Naive B cell (primary cell): ENCODE results near the gene NPAS3. TPM values are rescaled to one million over a fixed set of nuclear protein-coding genes. Genes with fewer than 3 reads are reported as not detected.

Experiments used
- ATAC-seq, 2 donors: fragments of 150-1000 bp; cut with Tn5 transposase; 2 replicates each; pipeline ENCODE4 v1.10.0; 2021; ENCODE audit warnings: low read depth in 2 of 2, mild to moderate bottlenecking in 2 of 2, moderate library complexity in 2 of 2
- DNase-seq: peaks from one replicate; pipeline ENCODE4 v3.0.0; 2022
- H3K27ac Mint-ChIP-seq, 6 donors: one replicate each; pipeline ENCODE4 v1.8.0; 2020 to 2022; ENCODE audit warnings: mild to moderate bottlenecking in 6 of 6, mixed read lengths in 6 of 6, moderate library complexity in 5 of 6, inconsistent platforms in 2 of 6
- H3K27me3 Mint-ChIP-seq, 3 donors: one replicate each; pipeline ENCODE4 v1.8.0; 2021 to 2022; ENCODE audit warnings: mixed read lengths in 3 of 3, mild to moderate bottlenecking in 1 of 3
- H3K36me3 Mint-ChIP-seq, 2 donors: one replicate each; pipeline ENCODE4 v1.8.0; 2020 to 2022; ENCODE audit warnings: mixed read lengths in 2 of 2, inconsistent platforms in 1 of 2, mild to moderate bottlenecking in 1 of 2
- H3K4me1 Mint-ChIP-seq, 3 donors: one replicate each; pipeline ENCODE4 v1.8.0; 2020 to 2022; ENCODE audit warnings: mixed read lengths in 3 of 3, inconsistent platforms in 1 of 3, mild to moderate bottlenecking in 1 of 3, moderate library complexity in 1 of 3
- H3K4me3 Mint-ChIP-seq, 8 donors: one replicate each; pipeline ENCODE4 v1.8.0; 2020 to 2022; ENCODE audit warnings: mild to moderate bottlenecking in 8 of 8, mixed read lengths in 8 of 8, moderate library complexity in 8 of 8, inconsistent platforms in 2 of 8
- H3K9me3 Mint-ChIP-seq, 7 donors: one replicate each; pipeline ENCODE4 v1.8.0; 2020 to 2022; ENCODE audit warnings: mixed read lengths in 7 of 7, mild to moderate bottlenecking in 5 of 7, inconsistent platforms in 2 of 7, moderate library complexity in 1 of 7
- polyA plus RNA-seq, 6 donors: library from polyadenylated mRNA; unstranded; fragments of 300-500 nt; fragmentation: Illumina TruSeq; gene quantifications; one replicate each; pipeline ENCODE4 v1.2.3, GENCODE V29; 2021; ENCODE audit warnings: low read depth in 6 of 6

NPAS3 gene
- polyA plus RNA-seq, 6 donors from 2014 or later, result not detected

DNA sequence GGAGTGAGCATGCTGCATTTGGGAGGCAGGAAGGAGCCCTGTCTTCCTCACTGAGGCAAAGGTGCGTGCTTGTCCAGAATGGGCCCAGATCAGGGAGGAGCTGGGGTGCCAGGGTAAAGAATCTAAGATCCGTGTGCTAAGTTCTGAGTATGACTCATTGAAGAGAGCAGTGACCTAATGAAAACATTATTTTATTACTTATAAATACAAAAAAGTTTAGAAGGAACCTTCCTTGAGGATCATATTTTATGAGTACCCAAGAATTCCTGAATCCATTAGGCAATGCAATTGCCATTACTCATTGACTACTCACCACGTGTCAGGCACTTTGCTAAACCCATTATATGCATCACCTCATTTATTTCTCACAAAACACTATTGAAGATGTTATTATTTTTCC, 747.5 kb downstream of the NPAS3 start:
- no peak for DNase-seq
- H3K4me1 Mint-ChIP-seq, result no peaks in the 10 kb centered on the region
- H3K4me3 Mint-ChIP-seq, result no peak overlapping the region
- no peak for ATAC-seq
- H3K27ac Mint-ChIP-seq, result no peak overlapping the region
- no peaks in the 10 kb centered on the region for H3K36me3 Mint-ChIP-seq
- H3K27me3 Mint-ChIP-seq, result no peaks in the 10 kb centered on the region
- no peaks in the 10 kb centered on the region for H3K9me3 Mint-ChIP-seq

- H3K9me3 Mint-ChIP-seq, result no peaks in the 10 kb centered on the region
- H3K4me1 Mint-ChIP-seq, result no peaks in the 10 kb centered on the region
- no peak overlapping the region for H3K4me3 Mint-ChIP-seq
- no peak overlapping the region for H3K27ac Mint-ChIP-seq
- no peak for DNase-seq
- ATAC-seq, result no peak
- H3K36me3 Mint-ChIP-seq, result no peaks in the 10 kb centered on the region
- no peaks in the 10 kb centered on the region for H3K27me3 Mint-ChIP-seq
Observed at GRCh38 chr14:33686856-33687255, 748.2 kb downstream of the NPAS3 start.

DNA sequence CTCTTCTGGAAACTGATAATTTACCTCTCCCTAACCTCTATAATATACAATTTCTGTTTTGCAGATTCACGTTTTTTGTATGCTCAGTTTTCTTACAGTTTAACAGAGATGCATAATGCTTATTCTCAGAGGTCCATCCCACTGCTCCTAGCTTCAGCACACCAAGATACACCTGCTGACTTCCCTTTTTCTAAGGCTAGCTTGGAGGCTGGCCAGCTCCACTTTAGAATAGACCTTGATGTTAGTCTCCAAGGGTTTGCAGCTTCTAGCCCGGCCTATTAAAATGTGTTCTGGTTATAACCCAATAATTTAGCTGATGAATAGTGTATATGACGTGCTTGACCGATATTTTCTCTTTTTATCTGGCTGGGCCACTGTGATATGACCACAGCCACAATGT, 751.0 kb downstream of the NPAS3 start:
- H3K27ac Mint-ChIP-seq, result no peak overlapping the region
- DNase-seq (no peak), ATAC-seq (no peak)
- H3K9me3 Mint-ChIP-seq, result peaks cover 0 to 2% (median 0%) of the 10 kb centered on the region in 7 donors
- peaks cover 0 to 4% (median 0%) of the 10 kb centered on the region in 3 donors for H3K27me3 Mint-ChIP-seq
- H3K36me3 Mint-ChIP-seq, result no peaks in the 10 kb centered on the region
- no peaks in the 10 kb centered on the region for H3K4me1 Mint-ChIP-seq
- no peak overlapping the region for H3K4me3 Mint-ChIP-seq

DNA sequence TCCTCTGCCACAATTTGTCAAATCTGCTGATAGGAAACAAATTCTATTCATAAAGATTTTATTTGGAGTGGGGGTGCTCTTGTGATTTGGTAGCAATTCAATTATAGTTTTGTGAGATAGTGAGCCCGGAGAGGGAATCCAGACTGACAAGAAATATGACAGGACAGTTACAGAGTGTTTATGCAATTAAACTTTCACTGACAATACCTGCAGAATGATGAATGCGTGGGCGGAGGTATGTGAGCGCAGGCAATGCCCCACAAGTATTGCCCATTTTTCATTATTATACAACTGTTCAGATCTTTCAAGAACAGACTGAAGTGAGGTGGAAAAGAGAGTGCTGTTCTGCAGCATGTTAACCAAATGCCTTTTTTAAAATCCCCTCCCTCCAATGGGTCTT, 753.2 kb downstream of the NPAS3 start:
- no peaks in the 10 kb centered on the region for H3K36me3 Mint-ChIP-seq
- DNase-seq, result no peak
- peaks cover 0 to 4% (median 0%) of the 10 kb centered on the region in 3 donors for H3K27me3 Mint-ChIP-seq
- H3K4me1 Mint-ChIP-seq, result no peaks in the 10 kb centered on the region
- no peak overlapping the region for H3K27ac Mint-ChIP-seq
- peaks cover 0 to 2% (median 0%) of the 10 kb centered on the region in 7 donors for H3K9me3 Mint-ChIP-seq
- H3K4me3 Mint-ChIP-seq, result no peak overlapping the region
- ATAC-seq, result no peak

DNA sequence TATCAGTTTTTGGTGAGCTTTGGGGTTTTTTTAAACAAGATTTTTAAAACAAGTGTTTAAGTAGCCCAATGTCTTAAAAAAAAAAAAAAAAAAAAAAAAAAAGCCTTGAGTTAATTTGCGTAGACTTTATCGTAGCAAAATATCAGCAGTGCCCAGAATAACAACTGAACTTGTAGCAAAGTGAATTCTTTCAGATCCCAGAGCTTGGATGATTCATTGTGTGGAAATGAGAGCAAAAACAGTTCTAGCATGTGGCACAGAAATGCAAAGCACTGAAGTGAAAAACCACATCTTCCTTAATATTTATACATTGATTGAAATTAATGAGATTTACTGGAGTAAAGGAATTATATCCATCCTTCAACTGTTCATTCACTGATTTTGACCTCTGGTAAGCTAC, 754.1 kb downstream of the NPAS3 start:
- no peaks in the 10 kb centered on the region for H3K36me3 Mint-ChIP-seq
- H3K4me3 Mint-ChIP-seq, result no peak overlapping the region
- ATAC-seq (no peak), DNase-seq (no peak)
- no peak overlapping the region for H3K27ac Mint-ChIP-seq
- no peaks in the 10 kb centered on the region for H3K4me1 Mint-ChIP-seq
- H3K9me3 Mint-ChIP-seq, result peaks cover 0 to 4% (median 0%) of the 10 kb centered on the region in 7 donors
- H3K27me3 Mint-ChIP-seq, result peaks cover 0 to 8% (median 0%) of the 10 kb centered on the region in 3 donors

- Mint-ChIP-seq H3K4me1 (no peaks in the 10 kb centered on the region), H3K27ac (no peak overlapping the region), H3K4me3 (no peak overlapping the region), H3K9me3 (peaks cover 0 to 6% (median 0%) of the 10 kb centered on the region in 7 donors), H3K27me3 (peaks cover 0 to 9% (median 0%) of the 10 kb centered on the region in 3 donors), H3K36me3 (no peaks in the 10 kb centered on the region)
- no peak for ATAC-seq
- no peak for DNase-seq
Observed at GRCh38 chr14:33693237-33693636, 754.6 kb downstream of the NPAS3 start.

DNA sequence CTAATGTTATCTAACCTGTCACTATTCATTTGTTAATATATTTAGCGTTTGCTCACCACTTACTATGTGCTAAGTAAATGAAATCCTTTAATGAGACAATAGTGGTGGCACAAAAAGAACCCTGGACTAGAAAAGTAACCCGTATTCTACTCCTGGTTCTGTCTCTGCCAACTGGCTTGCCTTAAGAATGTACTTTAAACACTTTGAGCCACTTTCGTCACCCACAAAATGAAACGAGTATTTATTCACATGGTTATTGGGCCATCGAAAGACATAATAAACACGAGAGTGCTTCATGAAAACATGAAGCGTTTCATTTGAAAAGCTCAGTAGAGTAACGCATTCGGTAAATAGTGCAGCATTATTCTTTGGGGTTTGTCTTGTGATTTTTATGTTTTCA, 757.5 kb downstream of the NPAS3 start:
- Mint-ChIP-seq H3K9me3 (peaks cover 0 to 6% (median 0%) of the 10 kb centered on the region in 7 donors), H3K36me3 (no peaks in the 10 kb centered on the region), H3K4me1 (no peaks in the 10 kb centered on the region), H3K27me3 (peaks cover 0 to 13% (median 0%) of the 10 kb centered on the region in 3 donors), H3K27ac (no peak overlapping the region), H3K4me3 (no peak overlapping the region)
- DNase-seq (no peak), ATAC-seq (no peak)

GRCh38 chr14:33699300-33699983, 760.8 kb downstream of the NPAS3 start:
- Mint-ChIP-seq H3K4me3 (no peak overlapping the region), H3K9me3 (peaks cover 0 to 6% (median 0%) of the 10 kb centered on the region in 7 donors), H3K27me3 (peaks cover 0 to 9% (median 4%) of the 10 kb centered on the region in 3 donors), H3K36me3 (no peaks in the 10 kb centered on the region), H3K4me1 (no peaks in the 10 kb centered on the region), H3K27ac (no peak overlapping the region)
- DNase-seq, result no peak
- ATAC-seq, result no peak

DNA sequence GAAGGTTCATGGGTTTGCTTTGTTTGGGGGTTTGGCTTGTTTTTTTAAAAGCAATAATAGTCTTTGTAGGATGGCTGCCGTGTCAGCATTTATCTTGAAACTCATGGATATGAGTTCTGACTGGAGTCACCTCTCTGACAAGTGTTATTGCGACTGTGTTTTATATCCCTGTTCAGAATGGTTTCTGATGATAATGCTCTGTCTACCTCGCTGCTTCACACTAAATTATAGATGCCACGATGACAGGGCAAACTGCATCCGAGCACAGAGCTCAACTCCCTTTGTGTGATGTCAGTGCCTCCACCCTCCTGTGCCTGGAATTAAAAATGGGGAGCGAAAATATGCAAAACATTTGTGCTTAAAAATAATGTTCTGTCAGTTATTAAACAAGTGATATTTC, 761.4 kb downstream of the NPAS3 start:
- H3K4me3 Mint-ChIP-seq, result no peak overlapping the region

GRCh38 chr14:33702293-33702692, 763.6 kb downstream of the NPAS3 start:
- no peak for ATAC-seq
- H3K4me3 Mint-ChIP-seq, result no peak overlapping the region
- no peak for DNase-seq
- H3K27me3 Mint-ChIP-seq, result peaks cover 0 to 9% (median 4%) of the 10 kb centered on the region in 3 donors
- H3K9me3 Mint-ChIP-seq, result peaks cover 0 to 6% (median 0%) of the 10 kb centered on the region in 7 donors
- H3K27ac Mint-ChIP-seq, result no peak overlapping the region
- H3K36me3 Mint-ChIP-seq, result no peaks in the 10 kb centered on the region
- no peaks in the 10 kb centered on the region for H3K4me1 Mint-ChIP-seq

More for the DNA sequence above, 761.4 kb downstream of the NPAS3 start:
- Mint-ChIP-seq H3K4me1 (no peaks in the 10 kb centered on the region), H3K27ac (no peak overlapping the region), H3K36me3 (no peaks in the 10 kb centered on the region), H3K9me3 (peaks cover 0 to 6% (median 0%) of the 10 kb centered on the region in 7 donors), H3K27me3 (peaks cover 0 to 9% (median 4%) of the 10 kb centered on the region in 3 donors)
- ATAC-seq (no peak), DNase-seq (no peak)

DNA sequence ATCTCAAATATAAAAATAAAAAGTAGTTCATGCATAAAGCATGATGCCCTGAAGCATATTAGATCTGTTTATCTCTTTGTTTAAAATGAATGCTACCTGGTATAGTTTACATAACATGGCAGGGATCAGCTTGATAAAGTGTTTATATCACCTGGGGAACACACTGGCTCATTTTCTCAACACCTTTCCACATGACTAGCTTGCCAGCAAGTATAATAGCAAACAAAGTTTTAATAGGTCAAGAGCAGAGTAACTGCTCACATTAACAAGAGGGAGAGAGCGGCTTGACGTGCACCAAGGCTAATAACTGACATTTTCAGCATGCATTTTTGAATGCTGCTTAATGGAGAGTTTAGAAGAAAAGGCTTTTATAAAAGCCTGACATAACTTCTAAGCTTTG, 765.8 kb downstream of the NPAS3 start:
- H3K9me3 Mint-ChIP-seq, result peaks cover 0 to 4% (median 0%) of the 10 kb centered on the region in 7 donors
- no peaks in the 10 kb centered on the region for H3K4me1 Mint-ChIP-seq
- H3K27ac Mint-ChIP-seq, result no peak overlapping the region
- H3K36me3 Mint-ChIP-seq, result no peaks in the 10 kb centered on the region
- ATAC-seq (no peak), DNase-seq (no peak)
- H3K4me3 Mint-ChIP-seq, result no peak overlapping the region
- peaks cover 0 to 4% (median 4%) of the 10 kb centered on the region in 3 donors for H3K27me3 Mint-ChIP-seq

DNA sequence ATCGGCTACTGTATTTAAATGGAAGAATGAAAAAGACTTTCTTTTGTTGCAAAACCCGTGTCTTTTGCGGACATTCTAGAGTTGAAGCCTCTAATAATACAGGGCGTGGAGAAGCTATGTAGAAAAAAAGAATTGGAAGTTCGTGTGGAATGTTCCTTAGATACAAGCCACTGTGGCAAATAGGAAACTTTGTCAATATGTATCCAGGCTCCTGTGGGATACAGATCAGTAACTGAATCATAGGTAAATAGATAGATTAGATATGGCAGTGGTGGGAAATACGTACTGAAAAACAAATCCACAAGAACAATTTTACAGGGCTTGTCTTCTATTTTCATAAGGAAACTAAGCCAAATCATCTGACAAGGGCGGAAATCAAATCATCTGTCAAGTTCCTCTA, 766.8 kb downstream of the NPAS3 start:
- no peaks in the 10 kb centered on the region for H3K4me1 Mint-ChIP-seq
- DNase-seq (no peak), ATAC-seq (no peak)
- no peak overlapping the region for H3K27ac Mint-ChIP-seq
- H3K36me3 Mint-ChIP-seq, result no peaks in the 10 kb centered on the region
- peaks cover 0 to 4% (median 4%) of the 10 kb centered on the region in 3 donors for H3K27me3 Mint-ChIP-seq
- H3K9me3 Mint-ChIP-seq, result peaks cover 0 to 4% (median 0%) of the 10 kb centered on the region in 7 donors
- H3K4me3 Mint-ChIP-seq, result no peak overlapping the region

- Mint-ChIP-seq H3K27me3 (no peaks in the 10 kb centered on the region), H3K36me3 (no peaks in the 10 kb centered on the region), H3K27ac (no peak overlapping the region), H3K4me3 (no peak overlapping the region), H3K9me3 (peaks cover 0 to 1% (median 0%) of the 10 kb centered on the region in 7 donors), H3K4me1 (no peaks in the 10 kb centered on the region)
- ATAC-seq (no peak), DNase-seq (no peak)
Observed at GRCh38 chr14:33707716-33708115, 769.0 kb downstream of the NPAS3 start.

- no peaks in the 10 kb centered on the region for H3K36me3 Mint-ChIP-seq
- H3K27me3 Mint-ChIP-seq, result peaks cover 0 to 6% (median 0%) of the 10 kb centered on the region in 3 donors
- no peak for ATAC-seq
- no peak overlapping the region for H3K4me3 Mint-ChIP-seq
- H3K4me1 Mint-ChIP-seq, result no peaks in the 10 kb centered on the region
- no peak for DNase-seq
- peaks cover 0 to 2% (median 0%) of the 10 kb centered on the region in 7 donors for H3K9me3 Mint-ChIP-seq
- H3K27ac Mint-ChIP-seq, result no peak overlapping the region
Observed at GRCh38 chr14:33709283-33709682, 770.6 kb downstream of the NPAS3 start.
